B cell (primary cell): ENCODE data around the gene MRPL34.

Experiments
- EZH2 ChIP-seq: IDR thresholded peaks from 2 replicates; pipeline ENCODE4 v1.6.1; 2012; ENCODE audit warnings: borderline replicate concordance, low read depth, mild to moderate bottlenecking, moderate library complexity, low read length; ENCODE audit not compliant: insufficient read depth, poor library complexity, severe bottlenecking
- TF ChIP-seq, protein P1 (sequence below): fragments of 200-600 bp; IDR thresholded peaks from one replicate; pipeline ENCODE4 v1.8.0; 2022; ENCODE audit warnings: antibody characterized with exemption, mild to moderate bottlenecking

GRCh38 chr19:17321655-17322489, 16.2 kb downstream of the MRPL34 start:
- TF ChIP-seq, protein P1, sequence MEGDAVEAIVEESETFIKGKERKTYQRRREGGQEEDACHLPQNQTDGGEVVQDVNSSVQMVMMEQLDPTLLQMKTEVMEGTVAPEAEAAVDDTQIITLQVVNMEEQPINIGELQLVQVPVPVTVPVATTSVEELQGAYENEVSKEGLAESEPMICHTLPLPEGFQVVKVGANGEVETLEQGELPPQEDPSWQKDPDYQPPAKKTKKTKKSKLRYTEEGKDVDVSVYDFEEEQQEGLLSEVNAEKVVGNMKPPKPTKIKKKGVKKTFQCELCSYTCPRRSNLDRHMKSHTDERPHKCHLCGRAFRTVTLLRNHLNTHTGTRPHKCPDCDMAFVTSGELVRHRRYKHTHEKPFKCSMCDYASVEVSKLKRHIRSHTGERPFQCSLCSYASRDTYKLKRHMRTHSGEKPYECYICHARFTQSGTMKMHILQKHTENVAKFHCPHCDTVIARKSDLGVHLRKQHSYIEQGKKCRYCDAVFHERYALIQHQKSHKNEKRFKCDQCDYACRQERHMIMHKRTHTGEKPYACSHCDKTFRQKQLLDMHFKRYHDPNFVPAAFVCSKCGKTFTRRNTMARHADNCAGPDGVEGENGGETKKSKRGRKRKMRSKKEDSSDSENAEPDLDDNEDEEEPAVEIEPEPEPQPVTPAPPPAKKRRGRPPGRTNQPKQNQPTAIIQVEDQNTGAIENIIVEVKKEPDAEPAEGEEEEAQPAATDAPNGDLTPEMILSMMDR = no peak
- TF ChIP-seq EZH2 = no peak
